GM19239 (cell line): Measurements from ENCODE around the gene PDE6B.
"Not testable (repeated sequence)": the region's sequence is repeated elsewhere in the genome, so short reads cannot be mapped to it uniquely, and the experiment has no call there.

Experiments used
- DNase-seq: peaks from one replicate; pipeline ENCODE4 v3.0.0; 2011; ENCODE audit warnings: low spot score; ENCODE audit not compliant: insufficient read length
- FAIRE-seq: peaks from 2 replicates; lab custom pipeline; 2011; peaks lifted over from hg19 to GRCh38; lab: Jason Lieb, UNC

PDE6B gene

DNA sequence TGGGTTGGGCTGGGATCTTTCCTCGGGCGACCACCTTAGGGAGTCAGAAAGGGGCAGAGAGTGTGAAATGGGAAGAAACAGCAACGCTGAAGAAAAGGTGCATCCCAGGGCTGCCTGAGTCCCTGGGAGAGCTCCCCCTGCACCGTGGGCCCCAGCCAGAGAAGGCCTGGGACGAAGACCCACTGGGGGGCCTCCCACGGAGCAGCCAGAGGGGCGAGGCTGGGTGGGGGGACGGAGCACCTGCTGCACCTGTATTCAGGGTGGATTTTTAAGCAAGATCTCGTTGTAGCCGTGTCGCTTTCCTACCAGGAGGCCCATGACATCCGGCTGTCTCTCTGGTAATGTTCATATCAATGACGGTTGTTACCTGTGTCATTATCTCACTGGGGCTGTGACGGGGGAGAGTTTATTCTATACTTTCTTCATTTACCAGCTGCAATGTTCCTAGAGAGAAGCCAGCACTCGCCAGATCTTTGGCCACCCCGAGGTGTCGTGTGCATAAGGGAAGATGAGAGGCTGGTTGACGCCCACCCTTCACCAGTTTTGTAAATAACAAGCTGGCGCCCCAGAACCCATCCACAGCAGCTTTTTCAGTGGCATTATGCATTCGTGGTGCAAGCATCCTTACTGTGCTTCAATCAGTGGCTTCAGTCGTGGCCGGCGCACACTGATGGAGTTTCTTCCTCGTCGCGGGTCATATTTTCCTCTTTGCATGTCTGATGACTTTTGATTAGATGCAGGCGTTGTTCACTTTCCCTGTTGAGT, 74.6 kb downstream of the PDE6B start:
- no peak for FAIRE-seq
- DNase-seq, result no peak

GRCh38 chr4:700587-701264, 75.4 kb downstream of the PDE6B start:
- DNase-seq (no peak), FAIRE-seq (no peak)

GRCh38 chr4:702618-703048, 77.3 kb downstream of the PDE6B start:
- DNase-seq (no peak), FAIRE-seq (no peak)

GRCh38 chr4:703336-704197, 78.2 kb downstream of the PDE6B start:
- DNase-seq (no peak), FAIRE-seq (no peak)

DNA sequence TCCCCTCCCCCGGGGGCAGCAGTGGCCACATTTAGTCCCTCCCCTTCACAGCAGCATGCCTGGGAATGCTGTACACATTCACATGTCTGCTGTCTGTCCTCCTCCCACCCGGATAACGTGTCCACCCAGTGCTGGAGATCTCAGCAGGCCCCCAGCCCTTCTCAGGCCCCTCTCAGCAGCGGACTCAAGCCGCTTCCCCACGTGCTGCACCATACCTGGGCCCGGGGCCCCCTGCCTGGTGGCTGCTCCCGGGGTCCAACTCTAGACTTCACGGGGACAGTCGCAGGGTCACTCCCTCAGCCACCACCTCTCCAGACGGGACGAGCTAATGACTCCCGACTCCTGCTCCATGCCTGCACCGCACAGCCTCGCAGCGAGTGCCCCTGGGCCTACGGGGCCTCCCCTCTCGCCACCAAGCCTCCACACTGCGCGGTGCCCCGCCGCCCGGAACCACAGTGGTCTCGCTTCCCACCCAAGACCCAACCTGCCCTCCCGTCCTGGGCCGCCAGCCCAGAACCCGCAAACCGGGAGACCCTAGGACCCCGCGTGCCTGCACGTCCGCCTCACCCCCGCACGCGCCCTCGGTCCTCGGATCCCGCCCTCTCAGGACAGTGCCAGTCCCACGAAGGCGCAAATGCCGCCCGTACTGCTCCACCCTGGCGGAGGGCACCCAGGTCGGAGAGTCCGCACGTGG, 79.0 kb downstream of the PDE6B start:
- FAIRE-seq (no peak), DNase-seq (no peak)

- FAIRE-seq, result no peak
- DNase-seq, result no peak
Measured at GRCh38 chr4:704971-705277, 79.6 kb downstream of the PDE6B start.

DNA sequence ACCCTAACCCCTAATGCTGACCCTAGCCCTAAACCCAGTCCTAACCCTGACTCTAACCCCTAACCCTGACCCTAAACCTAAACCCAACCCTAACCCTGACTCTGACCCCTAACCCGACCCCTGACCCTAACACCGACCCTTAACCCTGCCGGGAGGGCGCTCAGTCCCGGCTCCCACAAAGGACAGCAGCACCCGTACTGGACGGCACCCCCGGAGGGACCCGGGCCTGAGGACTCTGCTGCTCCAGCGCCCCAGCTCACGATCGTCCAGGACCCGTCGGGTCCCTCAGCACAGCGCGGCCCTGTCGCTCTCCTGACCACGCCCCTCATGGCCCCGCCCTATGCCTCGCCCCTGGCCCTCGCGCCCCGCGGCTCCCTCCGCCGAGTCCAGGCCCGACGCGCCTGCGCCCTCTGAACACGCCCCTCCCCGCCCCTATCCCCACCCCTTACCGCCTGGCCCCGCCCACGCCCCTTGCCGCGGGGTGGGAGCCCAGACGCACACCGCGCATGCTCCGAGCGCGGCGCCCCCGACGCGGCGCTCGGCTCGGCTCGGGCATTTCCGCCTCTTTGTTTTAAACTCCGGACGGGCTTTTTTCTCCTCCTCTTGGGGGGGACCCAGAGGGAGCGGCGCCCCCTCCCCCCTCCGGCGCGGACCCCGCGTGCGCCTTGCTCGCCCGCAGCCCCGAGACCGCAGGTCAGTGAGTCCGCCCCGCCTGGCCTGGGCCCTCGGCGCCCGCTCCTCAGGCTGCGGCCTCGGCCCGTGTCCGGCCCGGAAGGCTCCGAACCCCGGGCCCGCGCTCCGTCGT, 80.1 kb downstream of the PDE6B start, which contains the start of gene PCGF3:
TSS of gene PCGF3 (plus strand) at position 555 of the 805 bp plus-strand sequence. CDS start 27,849 bp downstream, outside the sequence.
- DNase-seq (peak; percentile 99), FAIRE-seq (peak; percentile 90)

GRCh38 chr4:706083-706633, 80.8 kb downstream of the PDE6B start:
- peak; percentile 60 for FAIRE-seq
- not testable (repeated sequence) for DNase-seq

GRCh38 chr4:706834-707598, 81.6 kb downstream of the PDE6B start:
- FAIRE-seq (no peak), DNase-seq (no peak)

- DNase-seq (no peak), FAIRE-seq (no peak)
Measured at GRCh38 chr4:707929-708630, 82.7 kb downstream of the PDE6B start.

DNA sequence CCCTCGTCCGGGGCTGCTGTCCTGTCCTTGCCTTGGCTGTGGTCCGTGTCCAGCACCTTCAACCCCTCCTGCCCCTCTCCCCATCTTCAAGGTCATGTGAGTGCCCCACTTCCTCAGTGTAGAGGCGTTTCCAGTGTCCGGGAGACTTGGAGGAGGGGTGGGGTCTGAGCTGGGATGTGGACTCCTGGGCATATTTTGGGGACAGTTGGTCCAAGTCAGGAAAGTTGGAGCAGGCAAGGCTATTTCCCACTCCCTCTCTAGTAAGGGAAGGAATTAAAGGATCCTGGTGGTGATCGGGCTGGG, 83.2 kb downstream of the PDE6B start:
- DNase-seq, result no peak
- no peak for FAIRE-seq

DNA sequence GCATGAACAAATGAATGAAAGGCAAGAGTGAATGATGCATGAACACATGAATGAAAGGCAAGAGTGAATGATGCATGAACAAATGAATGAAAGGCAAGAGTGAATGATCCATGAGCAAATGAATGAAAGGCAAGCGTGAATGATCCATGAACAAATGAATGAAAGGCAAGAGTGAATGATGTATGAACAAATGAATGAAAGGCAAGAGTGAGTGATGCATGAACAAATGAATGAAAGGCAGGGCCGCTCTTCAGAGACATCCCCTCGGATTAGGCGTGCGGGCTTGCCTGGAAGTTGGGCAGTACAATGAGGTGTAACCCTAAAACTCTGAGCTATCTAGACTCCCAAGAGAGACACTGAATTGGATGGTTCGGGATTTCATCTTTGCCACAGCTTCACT, 84.0 kb downstream of the PDE6B start:
- no peak for FAIRE-seq

DNA sequence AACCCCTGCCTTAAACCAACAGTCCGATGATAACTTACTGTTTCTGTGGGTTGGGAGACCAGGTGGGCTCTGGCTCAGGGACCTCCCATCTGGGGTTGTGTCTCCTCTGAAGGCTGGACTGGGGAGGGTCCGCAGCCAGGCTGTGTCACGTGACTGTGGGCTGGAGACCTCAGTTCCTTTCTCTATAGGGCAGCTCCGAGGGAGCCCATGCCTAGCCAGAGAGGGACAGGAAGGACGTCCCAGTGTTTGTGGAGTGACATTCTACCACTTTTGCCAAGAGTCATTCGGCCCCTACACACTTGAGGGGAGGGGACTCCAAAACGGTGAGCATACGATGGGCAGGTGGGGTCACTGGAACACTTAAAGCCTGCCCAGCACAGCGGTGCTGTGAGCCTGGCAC, 84.7 kb downstream of the PDE6B start:
- FAIRE-seq, result no peak

More for the DNA sequence above, 84.0 kb downstream of the PDE6B start:
- no peak for DNase-seq

GRCh38 chr4:710916-711315, 85.5 kb downstream of the PDE6B start:
- FAIRE-seq (no peak), DNase-seq (no peak)

More for the DNA sequence above, 84.7 kb downstream of the PDE6B start:
- DNase-seq, result no peak

DNA sequence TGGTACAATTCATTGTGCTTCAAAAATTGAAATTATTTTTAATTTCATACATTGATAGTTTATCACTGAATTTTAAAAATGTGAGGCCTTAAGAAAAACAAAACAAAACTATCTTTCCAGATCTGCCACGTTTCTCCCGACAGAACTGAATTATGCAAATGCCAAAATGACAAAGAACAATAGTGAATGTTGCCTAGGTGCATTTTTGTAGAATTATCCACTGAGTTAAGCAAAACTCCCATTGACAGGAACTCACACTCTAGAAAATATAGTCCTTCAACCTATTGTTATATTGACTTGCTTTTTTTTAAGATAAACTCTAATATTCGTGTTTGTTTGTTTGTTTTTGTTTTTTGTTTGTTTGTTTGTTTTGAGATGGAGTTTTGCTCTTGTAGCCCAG, 86.7 kb downstream of the PDE6B start:
- no peak for FAIRE-seq
- no peak for DNase-seq

GRCh38 chr4:712916-713632, 87.7 kb downstream of the PDE6B start:
- DNase-seq (no peak), FAIRE-seq (no peak)

- no peak for FAIRE-seq
- DNase-seq, result no peak
Measured at GRCh38 chr4:714087-714486, 88.7 kb downstream of the PDE6B start.
